ENCODE results near the gene AATK.

DNA sequence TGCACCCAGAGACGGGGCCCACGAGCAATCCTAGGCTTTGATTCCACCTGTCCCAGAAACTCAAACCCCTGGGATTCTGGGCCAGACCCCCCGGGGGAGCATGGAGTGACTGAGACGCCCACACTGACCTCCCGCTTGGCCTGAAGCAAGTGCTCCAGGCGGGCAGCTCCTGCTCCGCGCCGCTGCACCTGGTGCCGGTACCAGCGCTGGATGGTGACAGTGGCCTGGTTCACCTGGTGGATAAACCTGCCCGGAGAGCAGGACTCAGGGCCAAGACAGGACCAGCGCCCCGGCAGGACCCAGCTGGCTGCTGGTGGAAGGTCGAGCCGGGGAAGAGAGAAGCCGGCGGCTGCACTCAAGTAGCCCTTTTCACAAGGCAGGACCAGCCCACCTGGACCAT, 34.2 kb upstream of the AATK start:
- TF ChIP-seq POLR2A (IDR thresholded peaks at IDR 0.05) = no peak
- TF ChIP-seq, protein P1, sequence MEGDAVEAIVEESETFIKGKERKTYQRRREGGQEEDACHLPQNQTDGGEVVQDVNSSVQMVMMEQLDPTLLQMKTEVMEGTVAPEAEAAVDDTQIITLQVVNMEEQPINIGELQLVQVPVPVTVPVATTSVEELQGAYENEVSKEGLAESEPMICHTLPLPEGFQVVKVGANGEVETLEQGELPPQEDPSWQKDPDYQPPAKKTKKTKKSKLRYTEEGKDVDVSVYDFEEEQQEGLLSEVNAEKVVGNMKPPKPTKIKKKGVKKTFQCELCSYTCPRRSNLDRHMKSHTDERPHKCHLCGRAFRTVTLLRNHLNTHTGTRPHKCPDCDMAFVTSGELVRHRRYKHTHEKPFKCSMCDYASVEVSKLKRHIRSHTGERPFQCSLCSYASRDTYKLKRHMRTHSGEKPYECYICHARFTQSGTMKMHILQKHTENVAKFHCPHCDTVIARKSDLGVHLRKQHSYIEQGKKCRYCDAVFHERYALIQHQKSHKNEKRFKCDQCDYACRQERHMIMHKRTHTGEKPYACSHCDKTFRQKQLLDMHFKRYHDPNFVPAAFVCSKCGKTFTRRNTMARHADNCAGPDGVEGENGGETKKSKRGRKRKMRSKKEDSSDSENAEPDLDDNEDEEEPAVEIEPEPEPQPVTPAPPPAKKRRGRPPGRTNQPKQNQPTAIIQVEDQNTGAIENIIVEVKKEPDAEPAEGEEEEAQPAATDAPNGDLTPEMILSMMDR (IDR thresholded peaks at IDR 0.05) = no peak
